Measurements from ENCODE around the gene RTN1. TPM values are rescaled to one million over a fixed set of nuclear protein-coding genes. Genes with fewer than 3 reads are reported as not detected.

The RTN1 gene
- total RNA-seq, 4 donors from 2014 or later: 3.0 to 7.5 (median 3.9) TPM

DNA sequence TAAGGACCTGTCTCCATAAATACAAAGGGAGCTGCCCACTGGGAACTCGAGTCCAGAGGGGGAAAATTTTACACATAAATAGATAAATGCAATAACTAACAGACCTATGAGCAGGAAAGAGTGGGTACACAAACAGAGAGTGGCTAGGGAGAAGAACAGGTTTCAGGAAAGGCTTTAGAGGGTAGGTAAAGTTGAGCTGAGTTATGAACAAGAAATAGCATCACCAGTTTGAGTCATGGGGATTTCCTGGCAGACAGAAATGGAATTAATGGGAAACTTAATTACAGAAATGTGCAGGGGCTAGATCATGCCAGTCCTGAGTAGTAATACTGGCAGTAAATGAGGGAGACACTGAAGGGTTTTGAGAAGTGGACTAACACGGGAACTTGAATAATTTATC is 236.0 kb downstream of the RTN1 start:
- no peak for DNase-seq (ENCODE audit: low spot score in 2 of 2)
- no peak overlapping the region for H3K27ac ChIP-seq
- H3K4me1 ChIP-seq: peaks cover 6% of the 10 kb centered on the region
- no peak overlapping the region for H3K4me3 ChIP-seq
- H3K27me3 ChIP-seq: peaks cover 14% of the 10 kb centered on the region
- H3K9me3 ChIP-seq: no peaks in the 10 kb centered on the region
- TF ChIP-seq EP300 (IDR thresholded peaks at IDR 0.05) (no peak), POLR2A (IDR thresholded peaks at IDR 0.05) (no peak), POLR2AphosphoS5 (IDR thresholded peaks at IDR 0.05) (no peak)
- TF ChIP-seq, protein P1, sequence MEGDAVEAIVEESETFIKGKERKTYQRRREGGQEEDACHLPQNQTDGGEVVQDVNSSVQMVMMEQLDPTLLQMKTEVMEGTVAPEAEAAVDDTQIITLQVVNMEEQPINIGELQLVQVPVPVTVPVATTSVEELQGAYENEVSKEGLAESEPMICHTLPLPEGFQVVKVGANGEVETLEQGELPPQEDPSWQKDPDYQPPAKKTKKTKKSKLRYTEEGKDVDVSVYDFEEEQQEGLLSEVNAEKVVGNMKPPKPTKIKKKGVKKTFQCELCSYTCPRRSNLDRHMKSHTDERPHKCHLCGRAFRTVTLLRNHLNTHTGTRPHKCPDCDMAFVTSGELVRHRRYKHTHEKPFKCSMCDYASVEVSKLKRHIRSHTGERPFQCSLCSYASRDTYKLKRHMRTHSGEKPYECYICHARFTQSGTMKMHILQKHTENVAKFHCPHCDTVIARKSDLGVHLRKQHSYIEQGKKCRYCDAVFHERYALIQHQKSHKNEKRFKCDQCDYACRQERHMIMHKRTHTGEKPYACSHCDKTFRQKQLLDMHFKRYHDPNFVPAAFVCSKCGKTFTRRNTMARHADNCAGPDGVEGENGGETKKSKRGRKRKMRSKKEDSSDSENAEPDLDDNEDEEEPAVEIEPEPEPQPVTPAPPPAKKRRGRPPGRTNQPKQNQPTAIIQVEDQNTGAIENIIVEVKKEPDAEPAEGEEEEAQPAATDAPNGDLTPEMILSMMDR (IDR thresholded peaks at IDR 0.05): no peak
- 50% methylated on average over 2 of the region's 2 CpGs for WGBS
- no peaks in the 10 kb centered on the region for H3K36me3 ChIP-seq

DNA sequence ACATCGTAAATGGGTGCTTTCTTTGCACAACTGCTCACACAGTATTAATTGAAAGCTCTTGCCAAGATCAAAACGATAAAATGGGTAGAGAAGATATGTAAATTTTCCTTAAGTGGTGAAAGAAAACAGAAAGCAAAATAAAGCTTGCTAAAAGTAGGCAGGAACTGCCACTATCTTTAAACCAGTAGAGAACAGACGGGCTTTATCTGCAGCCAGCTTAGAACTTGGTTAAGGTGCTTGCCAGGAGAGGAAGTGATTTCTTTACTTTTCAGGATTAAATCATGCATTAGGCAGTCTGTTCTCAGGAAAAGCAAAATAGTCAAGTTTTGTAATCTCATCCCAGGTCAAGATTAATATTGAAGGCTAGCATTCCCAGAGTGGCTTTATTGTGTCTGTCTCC is 237.1 kb downstream of the RTN1 start:
- H3K36me3 ChIP-seq: no peaks in the 10 kb centered on the region
- TF ChIP-seq, protein P1 (IDR thresholded peaks at IDR 0.05): no peak
- no peak for TF ChIP-seq POLR2A (IDR thresholded peaks at IDR 0.05)
- TF ChIP-seq EP300 (IDR thresholded peaks at IDR 0.05): no peak
- no peak for TF ChIP-seq POLR2AphosphoS5 (IDR thresholded peaks at IDR 0.05)

DNA sequence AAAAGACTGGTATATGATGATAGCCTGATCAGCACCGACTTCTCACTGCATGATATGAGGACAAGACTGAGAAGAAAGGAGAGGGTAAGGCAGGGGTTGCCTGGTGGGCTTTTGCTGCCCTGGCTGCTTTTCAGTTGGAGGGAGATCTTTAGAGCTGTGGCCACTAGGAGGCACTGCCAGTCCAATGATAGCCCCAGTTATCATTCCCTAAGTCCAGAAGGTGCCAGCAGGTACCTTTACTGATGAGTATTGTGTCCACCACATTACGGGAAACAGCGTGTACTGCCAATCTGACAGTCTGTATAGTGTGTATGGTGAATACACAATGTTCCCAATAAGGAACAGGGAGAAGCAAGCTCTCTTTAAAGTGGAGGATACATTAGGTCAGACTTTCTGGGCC is 238.2 kb downstream of the RTN1 start:
- Histone ChIP-seq H3K36me3 (no peaks in the 10 kb centered on the region), H3K27me3 (peaks cover 19% of the 10 kb centered on the region), H3K9me3 (no peaks in the 10 kb centered on the region), H3K27ac (no peak overlapping the region), H3K4me3 (no peak overlapping the region), H3K4me1 (peaks cover 6% of the 10 kb centered on the region)
- 44% methylated on average over 3 of the region's 3 CpGs for WGBS
- no peak for DNase-seq (ENCODE audit: low spot score in 2 of 2)
- TF ChIP-seq POLR2AphosphoS5 (IDR thresholded peaks at IDR 0.05) (no peak), POLR2A (IDR thresholded peaks at IDR 0.05) (no peak), EP300 (IDR thresholded peaks at IDR 0.05) (no peak)
- TF ChIP-seq, protein P1 (IDR thresholded peaks at IDR 0.05): peak in 1 of 2 donors; percentile 9

More for the DNA sequence above, 237.1 kb downstream of the RTN1 start:
- Histone ChIP-seq H3K9me3 (no peaks in the 10 kb centered on the region), H3K27ac (no peak overlapping the region), H3K4me3 (no peak overlapping the region), H3K27me3 (peaks cover 19% of the 10 kb centered on the region), H3K4me1 (peaks cover 6% of the 10 kb centered on the region)
- no peak for DNase-seq (ENCODE audit: low spot score in 2 of 2)
- 42% methylated on average over 3 of the region's 3 CpGs for WGBS

DNA sequence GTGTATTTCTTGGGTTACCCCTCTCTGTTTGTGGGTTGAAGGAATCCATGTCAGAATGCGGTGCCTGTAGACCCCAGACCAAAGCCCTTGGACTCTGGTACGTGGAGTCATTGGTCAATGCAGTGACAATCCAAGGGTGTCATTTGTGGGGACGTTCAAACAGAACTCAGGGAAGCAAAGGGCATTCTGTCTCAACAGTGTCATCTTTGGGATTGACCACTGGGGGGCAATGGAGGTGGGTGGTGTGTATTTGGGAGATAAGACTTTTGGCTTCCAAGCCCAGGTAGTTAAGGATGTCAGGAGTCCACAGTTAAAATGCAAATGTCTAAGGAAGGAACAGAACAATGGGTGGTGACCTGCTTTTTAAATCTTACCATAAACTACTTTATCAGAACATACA is 239.3 kb downstream of the RTN1 start:
- TF ChIP-seq, protein P1 (IDR thresholded peaks at IDR 0.05): no peak
- TF ChIP-seq EP300 (IDR thresholded peaks at IDR 0.05) (no peak), POLR2AphosphoS5 (IDR thresholded peaks at IDR 0.05) (no peak), POLR2A (IDR thresholded peaks at IDR 0.05) (no peak)
- no peak for DNase-seq (ENCODE audit: low spot score in 2 of 2)
- WGBS: 45% methylated on average over 3 of the region's 3 CpGs

DNA sequence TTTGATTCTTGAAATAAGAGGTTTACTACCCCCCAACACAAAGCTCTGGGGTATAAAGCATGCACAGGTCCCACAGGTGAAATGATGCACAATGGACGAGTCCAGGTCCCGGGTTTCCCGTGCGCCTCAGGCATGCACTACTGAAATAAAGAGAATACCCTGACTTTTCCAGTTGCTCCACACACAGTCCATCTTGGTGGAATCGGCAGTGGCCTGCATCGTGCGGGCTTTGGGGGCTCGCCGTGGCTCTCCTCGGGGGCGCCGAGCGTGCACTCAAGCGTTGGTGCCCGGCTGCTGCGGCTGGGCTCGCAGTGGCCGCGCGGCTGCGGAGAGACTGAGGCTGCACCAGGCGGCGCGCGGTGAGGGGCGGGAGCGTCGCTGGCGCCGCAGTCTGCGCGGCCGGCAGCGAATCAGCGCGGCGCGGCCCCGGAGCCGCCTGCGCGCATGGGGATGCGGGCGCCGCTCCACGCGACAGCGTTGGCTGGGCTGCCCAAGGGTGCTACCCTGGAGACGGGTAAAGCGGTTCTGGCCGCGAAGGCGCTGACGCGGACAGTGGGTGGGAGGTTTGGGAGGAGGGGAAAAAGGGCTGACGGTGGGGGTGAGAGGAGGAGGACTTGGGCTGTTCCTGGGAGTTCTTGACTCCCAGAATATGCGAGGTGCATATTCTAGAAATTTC is 240.2 kb downstream of the RTN1 start:
- Histone ChIP-seq H3K27me3 (peaks cover 23% of the 10 kb centered on the region), H3K4me3 (peak overlapping the region; percentile 35), H3K36me3 (no peaks in the 10 kb centered on the region), H3K4me1 (peaks cover 6% of the 10 kb centered on the region), H3K27ac (no peak overlapping the region), H3K9me3 (no peaks in the 10 kb centered on the region)
- 6% methylated on average over 30 of the region's 57 CpGs for WGBS
- no peak for TF ChIP-seq POLR2A (IDR thresholded peaks at IDR 0.05)
- TF ChIP-seq POLR2AphosphoS5 (IDR thresholded peaks at IDR 0.05): no peak
- no peak for TF ChIP-seq EP300 (IDR thresholded peaks at IDR 0.05)
- TF ChIP-seq, protein P1 (IDR thresholded peaks at IDR 0.05): no peak
- no peak for DNase-seq (ENCODE audit: low spot score in 2 of 2)

More for the DNA sequence above, 239.3 kb downstream of the RTN1 start:
- Histone ChIP-seq H3K4me3 (no peak overlapping the region), H3K9me3 (no peaks in the 10 kb centered on the region), H3K36me3 (no peaks in the 10 kb centered on the region), H3K4me1 (peaks cover 6% of the 10 kb centered on the region), H3K27ac (no peak overlapping the region), H3K27me3 (peaks cover 23% of the 10 kb centered on the region)

Measured in suprapubic skin (tissue), 4 donors.